H9 (cell line): ENCODE results near the gene ANKMY1. TPM values are rescaled to one million over a fixed set of nuclear protein-coding genes. Genes with fewer than 3 reads are reported as not detected.

Source experiments
- DNase-seq: peaks from one replicate; pipeline ENCODE4 v3.0.0-alpha.2; 2017
- H2AFZ ChIP-seq: one replicate; pipeline ENCODE4 v1.6.1; 2013; ENCODE audit warnings: mild to moderate bottlenecking, low read length, control low read depth, moderate library complexity
- H2AK5ac ChIP-seq: 2 replicates; pipeline ENCODE4 v1.6.1; 2013; ENCODE audit warnings: low read length, control low read depth, mixed read lengths; ENCODE audit not compliant: insufficient read length
- H2BK120ac ChIP-seq: one replicate; pipeline ENCODE4 v1.6.1; 2013; ENCODE audit warnings: low read depth, mild to moderate bottlenecking, low read length, control low read depth, inconsistent platforms; ENCODE audit not compliant: poor library complexity, severe bottlenecking
- H2BK12ac ChIP-seq: 2 replicates; pipeline ENCODE4 v1.6.1; 2013; ENCODE audit warnings: low read length, control low read depth, mixed read lengths, low read depth; ENCODE audit not compliant: insufficient read length
- H2BK15ac ChIP-seq: 2 replicates; pipeline ENCODE4 v1.6.1; 2013; ENCODE audit warnings: low read depth, low read length, control low read depth
- H2BK20ac ChIP-seq: one replicate; pipeline ENCODE4 v1.6.1; 2013; ENCODE audit warnings: low read depth, mild to moderate bottlenecking, low read length, control low read depth, inconsistent platforms; ENCODE audit not compliant: poor library complexity, severe bottlenecking
- H2BK5ac ChIP-seq: 2 replicates; pipeline ENCODE4 v1.6.1; 2013; ENCODE audit warnings: low read length, control low read depth, mixed read lengths; ENCODE audit not compliant: insufficient read length
- H3K14ac ChIP-seq: 2 replicates; pipeline ENCODE4 v1.6.1; 2013; ENCODE audit warnings: low read length, control low read depth; ENCODE audit not compliant: insufficient read depth
- H3K18ac ChIP-seq: 2 replicates; pipeline ENCODE4 v1.6.1; 2013; ENCODE audit warnings: low read depth, mild to moderate bottlenecking, mixed read lengths, low read length, control low read depth; ENCODE audit not compliant: insufficient read length
- H3K23ac ChIP-seq: 2 replicates; pipeline ENCODE4 v1.6.1; 2013; ENCODE audit warnings: low read length, control low read depth, mixed read lengths, low read depth; ENCODE audit not compliant: insufficient read length
- H3K23me2 ChIP-seq: 2 replicates; pipeline ENCODE4 v1.6.1; 2013; ENCODE audit warnings: low read depth, mild to moderate bottlenecking, mixed read lengths, low read length, control low read depth; ENCODE audit not compliant: insufficient read length, poor library complexity, severe bottlenecking
- H3K27ac ChIP-seq: 2 replicates; pipeline ENCODE4 v1.5.1; 2013; ENCODE audit warnings: low read length, control low read depth, mixed read lengths, low read depth; ENCODE audit not compliant: insufficient read length
- H3K27me3 ChIP-seq: 2 replicates; pipeline ENCODE4 v1.6.1; 2013; ENCODE audit warnings: low read length, control low read depth, inconsistent platforms; ENCODE audit not compliant: insufficient read depth
- H3K4ac ChIP-seq: 2 replicates; pipeline ENCODE4 v1.6.1; 2013; ENCODE audit warnings: low read depth, mild to moderate bottlenecking, control low read depth, inconsistent platforms, low read length, moderate library complexity
- H3K4me1 ChIP-seq: 2 replicates; pipeline ENCODE4 v1.6.1; 2013; ENCODE audit warnings: low read length, control low read depth, inconsistent platforms; ENCODE audit not compliant: insufficient read depth
- H3K4me2 ChIP-seq: 2 replicates; pipeline ENCODE4 v1.6.1; 2013; ENCODE audit warnings: low read length, control low read depth, mixed read lengths; ENCODE audit not compliant: insufficient read length, insufficient read depth
- H3K56ac ChIP-seq: 2 replicates; pipeline ENCODE4 v1.6.1; 2013; ENCODE audit warnings: low read depth, mild to moderate bottlenecking, mixed read lengths, low read length, control low read depth; ENCODE audit not compliant: insufficient read length
- H3K79me1 ChIP-seq: 2 replicates; pipeline ENCODE4 v1.6.1; 2013; ENCODE audit warnings: low read depth, mild to moderate bottlenecking, moderate library complexity, low read length, control low read depth, inconsistent platforms; ENCODE audit not compliant: insufficient read depth, poor library complexity, severe bottlenecking
- H3K79me2 ChIP-seq: 2 replicates; pipeline ENCODE4 v1.6.1; 2013; ENCODE audit warnings: low read length, control low read depth, inconsistent platforms; ENCODE audit not compliant: insufficient read depth
- H3K9ac ChIP-seq: 2 replicates; pipeline ENCODE4 v1.6.1; 2013; ENCODE audit warnings: low read length, control low read depth, mixed read lengths; ENCODE audit not compliant: insufficient read length; ENCODE audit errors: extremely low read depth
- H3K9me3 ChIP-seq: one replicate; pipeline ENCODE4 v1.6.1; 2013; ENCODE audit warnings: low read depth, low read length, inconsistent platforms; ENCODE audit not compliant: control insufficient read depth
- H3T11ph ChIP-seq: one replicate; pipeline ENCODE4 v1.6.1; 2013; ENCODE audit warnings: mild to moderate bottlenecking, low read length, control low read depth, inconsistent platforms
- H4K20me1 ChIP-seq: one replicate; pipeline ENCODE4 v1.6.1; 2013; ENCODE audit not compliant: control insufficient read depth, insufficient read length, insufficient read depth
- H4K5ac ChIP-seq: 2 replicates; pipeline ENCODE4 v1.6.1; 2013; ENCODE audit warnings: low read depth, mild to moderate bottlenecking, mixed read lengths, low read length, control low read depth; ENCODE audit not compliant: insufficient read length
- H4K8ac ChIP-seq: replicated peaks from 2 replicates; pipeline ENCODE4 v1.6.1; 2013; ENCODE audit warnings: low read length, control low read depth, mixed read lengths, low read depth; ENCODE audit not compliant: insufficient read length
- H4K91ac ChIP-seq: 2 replicates; pipeline ENCODE4 v1.6.1; 2013; ENCODE audit warnings: low read depth, mild to moderate bottlenecking, moderate library complexity, mixed read lengths, low read length, control low read depth; ENCODE audit not compliant: insufficient read length
- H3K27ac Mint-ChIP-seq, 3 experiments: 2 replicates in 2 of 3; 3 replicates in 1 of 3; pipeline ENCODE4 v1.8.0; 2020 to 2021; ENCODE audit warnings: mixed read lengths in 3 of 3, mild to moderate bottlenecking in 1 of 3, moderate library complexity in 1 of 3
- H3K27me3 Mint-ChIP-seq: 2 replicates; pipeline ENCODE4 v1.8.0; 2021; ENCODE audit warnings: low read depth, mild to moderate bottlenecking, moderate library complexity, mixed read lengths
- H3K36me3 Mint-ChIP-seq, 3 experiments: 2 replicates in 2 of 3; 3 replicates in 1 of 3; pipeline ENCODE4 v1.8.0; 2020 to 2021; ENCODE audit warnings: low read depth in 3 of 3, mixed read lengths in 3 of 3; ENCODE audit not compliant: insufficient read depth in 1 of 3
- H3K4me1 Mint-ChIP-seq, 2 experiments: 2 replicates each; pipeline ENCODE4 v1.8.0; 2020; ENCODE audit warnings: mixed read lengths in 2 of 2
- H3K4me3 Mint-ChIP-seq, 2 experiments: 2 replicates in 1 of 2; 3 replicates in 1 of 2; pipeline ENCODE4 v1.8.0; 2020 to 2021; ENCODE audit warnings: mild to moderate bottlenecking in 2 of 2, mixed read lengths in 2 of 2, moderate library complexity in 1 of 2
- H3K9me3 Mint-ChIP-seq, 2 experiments: 2 replicates in 1 of 2; 3 replicates in 1 of 2; pipeline ENCODE4 v1.8.0; 2020; ENCODE audit warnings: mild to moderate bottlenecking in 2 of 2, mixed read lengths in 2 of 2, moderate library complexity in 1 of 2
- WGBS: extraction: QIAGEN DNeasy Blood & Tissue Kit; methylation state at CpG from one replicate; pipeline ENCODE4 v1.1.7; 2013; ENCODE audit warnings: missing lambda C conversion rate, low lambda C conversion rate, mixed read lengths; ENCODE audit not compliant: insufficient read length; ENCODE audit errors: extremely low coverage; 5-methylcytosine and 5-hydroxymethylcytosine counted together
- total RNA-seq: library from RNA; stranded (reverse); gene quantifications from 2 replicates; pipeline ENCODE4 v1.2.1, GENCODE V29; 2021
- TF ChIP-seq, protein P1 (sequence below): fragments of 200-600 bp; sonication (generic); conservative IDR thresholded peaks from 3 replicates; pipeline ENCODE4 v1.8.0; 2021; ENCODE audit warnings: antibody characterized with exemption, mild to moderate bottlenecking

Gene ANKMY1
- total RNA-seq, 1 experiment from 2014 or later: 13.7 TPM

DNA sequence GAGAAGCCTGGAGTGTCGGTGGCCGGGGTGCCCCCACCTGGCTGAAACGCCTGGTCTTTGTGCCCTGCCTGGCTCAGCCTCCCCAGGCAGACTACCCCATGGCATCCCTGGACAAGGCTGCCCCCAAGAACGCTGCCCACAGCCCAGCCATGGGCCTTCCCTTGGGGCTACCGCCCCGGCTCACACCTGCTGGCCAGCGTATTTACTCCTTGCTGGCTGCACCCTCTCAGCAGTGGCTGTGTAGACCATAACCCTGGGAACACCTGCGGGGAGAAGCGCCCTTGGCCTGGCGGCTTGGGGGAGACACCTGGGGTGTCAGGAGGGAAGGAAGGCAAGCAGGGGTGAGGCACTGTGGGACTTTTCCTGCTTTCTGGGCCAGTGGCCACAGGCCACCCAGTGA is 46.1 kb upstream of the ANKMY1 start:
- H3K4me3 Mint-ChIP-seq: no peak overlapping the region
- H3K4me1 Mint-ChIP-seq: no peaks in the 10 kb centered on the region; a peak in 1 of 4 replicates
- Histone ChIP-seq H3K14ac (no peak overlapping the region), H4K5ac (no peak overlapping the region), H3K4ac (no peak overlapping the region), H3K4me2 (no peak overlapping the region), H4K20me1 (no peaks in the 10 kb centered on the region), H2AFZ (no peak overlapping the region), H3K27ac (no peak overlapping the region), H3K9ac (no peak overlapping the region), H2BK15ac (no peak overlapping the region), H4K91ac (no peak overlapping the region), H2BK12ac (no peak overlapping the region), H2BK120ac (no peak overlapping the region), H3K27me3 (no peaks in the 10 kb centered on the region), H4K8ac (no peak overlapping the region), H3K79me1 (no peaks in the 10 kb centered on the region), H3K4me1 (no peaks in the 10 kb centered on the region), H3K23me2 (no peaks in the 10 kb centered on the region), H2BK5ac (no peak overlapping the region), H2AK5ac (no peak overlapping the region), H3K9me3 (no peaks in the 10 kb centered on the region), H3K79me2 (no peaks in the 10 kb centered on the region), H2BK20ac (no peak overlapping the region), H3K56ac (no peak overlapping the region), H3T11ph (no peak overlapping the region), H3K23ac (no peak overlapping the region), H3K18ac (no peak overlapping the region)
- WGBS: no CpG with 5 or more reads among the region's 10 CpGs
- DNase-seq: no peak
- TF ChIP-seq, protein P1, sequence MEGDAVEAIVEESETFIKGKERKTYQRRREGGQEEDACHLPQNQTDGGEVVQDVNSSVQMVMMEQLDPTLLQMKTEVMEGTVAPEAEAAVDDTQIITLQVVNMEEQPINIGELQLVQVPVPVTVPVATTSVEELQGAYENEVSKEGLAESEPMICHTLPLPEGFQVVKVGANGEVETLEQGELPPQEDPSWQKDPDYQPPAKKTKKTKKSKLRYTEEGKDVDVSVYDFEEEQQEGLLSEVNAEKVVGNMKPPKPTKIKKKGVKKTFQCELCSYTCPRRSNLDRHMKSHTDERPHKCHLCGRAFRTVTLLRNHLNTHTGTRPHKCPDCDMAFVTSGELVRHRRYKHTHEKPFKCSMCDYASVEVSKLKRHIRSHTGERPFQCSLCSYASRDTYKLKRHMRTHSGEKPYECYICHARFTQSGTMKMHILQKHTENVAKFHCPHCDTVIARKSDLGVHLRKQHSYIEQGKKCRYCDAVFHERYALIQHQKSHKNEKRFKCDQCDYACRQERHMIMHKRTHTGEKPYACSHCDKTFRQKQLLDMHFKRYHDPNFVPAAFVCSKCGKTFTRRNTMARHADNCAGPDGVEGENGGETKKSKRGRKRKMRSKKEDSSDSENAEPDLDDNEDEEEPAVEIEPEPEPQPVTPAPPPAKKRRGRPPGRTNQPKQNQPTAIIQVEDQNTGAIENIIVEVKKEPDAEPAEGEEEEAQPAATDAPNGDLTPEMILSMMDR: no peak
- H3K9me3 Mint-ChIP-seq: no peaks in the 10 kb centered on the region
- H3K27ac Mint-ChIP-seq: no peak overlapping the region
- peaks cover 0 to 7% (median 0%) of the 10 kb centered on the region in 3 experiments; a peak in 2 of 7 replicates for H3K36me3 Mint-ChIP-seq
- peaks cover 8% of the 10 kb centered on the region for H3K27me3 Mint-ChIP-seq
